KG1 (cell line): ENCODE results near the gene FAM120C.

Experiments
- DNase-seq: peaks from one replicate; lab custom pipeline; 2025; lab: John Stamatoyannopoulos, UW

Gene FAM120C

GRCh38 chrX:54134269-54134668 is 48.8 kb downstream of the FAM120C start:
- DNase-seq: no peak

DNA sequence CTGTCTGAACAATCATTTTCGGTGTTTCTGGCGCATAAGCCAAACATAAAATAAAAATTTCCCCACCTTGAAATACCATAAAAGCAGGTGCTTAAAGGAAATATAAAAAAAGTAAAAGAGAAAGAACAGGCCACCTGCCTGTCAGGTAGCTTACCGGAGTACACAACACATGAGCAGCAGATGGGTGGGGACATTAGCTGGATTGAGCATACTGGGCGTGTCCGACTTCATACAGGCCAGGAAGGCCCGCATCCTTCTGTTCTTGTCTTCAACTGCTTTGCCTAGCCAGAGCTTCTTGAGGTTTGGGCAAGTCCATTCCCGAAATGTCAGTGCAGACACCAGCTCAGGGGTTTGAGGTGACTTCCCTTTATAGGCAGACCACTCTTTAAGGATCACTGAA is 66.7 kb downstream of the FAM120C start:
- DNase-seq: no peak

DNA sequence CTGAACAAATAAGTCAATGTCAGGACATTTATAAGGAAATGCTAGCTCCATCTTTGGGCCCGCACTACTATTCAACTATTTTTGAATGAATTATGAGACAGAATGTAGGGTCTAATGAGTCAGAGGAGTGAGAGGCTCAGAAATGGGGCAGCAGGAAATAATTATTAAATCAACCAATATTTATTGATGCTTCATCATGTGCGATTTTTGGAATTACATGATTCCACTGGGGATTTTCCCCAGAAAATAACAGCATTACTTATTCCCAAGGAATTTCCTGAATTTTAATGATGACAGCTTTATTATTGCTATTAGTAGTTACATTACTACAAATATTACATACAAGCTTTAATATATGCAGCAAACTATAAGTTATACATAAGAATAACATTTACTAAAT is 89.5 kb downstream of the FAM120C start:
- DNase-seq: no peak

DNA sequence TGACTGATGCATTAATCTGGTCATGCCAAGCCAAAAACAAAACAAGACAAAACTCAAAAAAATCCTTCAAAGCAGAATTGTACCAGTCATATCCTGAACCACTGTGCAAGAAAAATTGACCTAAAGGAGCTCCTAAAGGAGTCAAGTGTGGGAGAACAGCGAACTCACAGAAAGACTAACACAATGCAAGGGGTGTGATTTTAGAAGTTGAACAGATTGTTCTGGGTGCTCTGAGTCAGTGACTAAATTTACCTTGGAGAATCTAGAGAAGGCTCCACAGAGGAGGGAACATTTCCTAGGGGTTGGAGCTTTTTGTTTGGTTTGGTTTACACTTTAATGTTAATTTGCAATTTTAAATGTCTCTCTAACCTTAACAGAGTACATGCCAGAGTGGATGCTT is 89.9 kb downstream of the FAM120C start:
- no peak for DNase-seq

DNA sequence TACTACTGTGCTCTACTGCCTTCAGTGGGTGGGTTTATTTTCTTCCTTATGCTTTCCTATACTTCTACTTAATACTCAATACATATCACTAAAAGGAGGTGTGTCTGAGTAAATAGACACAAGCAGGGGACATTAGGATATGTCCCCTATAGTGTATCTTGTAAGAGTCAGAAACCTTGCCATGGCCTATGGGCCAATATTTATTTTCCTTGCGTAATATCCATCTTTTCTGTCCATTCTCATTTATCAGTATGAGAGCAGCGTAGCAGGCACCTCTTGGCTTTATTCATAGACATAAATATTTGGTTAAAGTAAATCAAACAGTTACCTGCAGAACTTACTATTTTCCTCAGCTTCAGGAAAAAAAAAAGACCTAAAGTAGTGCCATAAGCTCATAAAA is 92.2 kb downstream of the FAM120C start:
- DNase-seq: no peak

- no peak for DNase-seq
Measured at GRCh38 chrX:54089191-54089590, 93.9 kb downstream of the FAM120C start.

DNA sequence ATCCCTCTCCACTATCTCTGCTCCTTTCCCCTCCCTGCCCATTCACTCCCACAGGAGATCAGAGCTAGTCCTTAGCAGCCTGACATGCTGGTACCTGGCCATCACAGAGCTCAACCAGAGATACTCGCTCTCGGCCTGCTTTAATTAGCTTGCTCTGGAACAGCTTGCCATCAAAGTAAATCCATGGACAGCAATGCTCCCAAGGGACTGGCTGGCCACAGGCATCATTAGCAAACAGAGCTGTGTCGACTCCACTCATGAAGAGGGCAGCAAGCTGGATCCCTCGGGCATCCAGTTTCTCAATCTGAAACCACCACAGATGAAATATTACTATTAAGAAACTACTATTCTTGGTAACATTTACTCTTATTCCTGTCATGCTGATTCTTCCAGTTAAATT is 95.4 kb downstream of the FAM120C start:
- DNase-seq: no peak

DNA sequence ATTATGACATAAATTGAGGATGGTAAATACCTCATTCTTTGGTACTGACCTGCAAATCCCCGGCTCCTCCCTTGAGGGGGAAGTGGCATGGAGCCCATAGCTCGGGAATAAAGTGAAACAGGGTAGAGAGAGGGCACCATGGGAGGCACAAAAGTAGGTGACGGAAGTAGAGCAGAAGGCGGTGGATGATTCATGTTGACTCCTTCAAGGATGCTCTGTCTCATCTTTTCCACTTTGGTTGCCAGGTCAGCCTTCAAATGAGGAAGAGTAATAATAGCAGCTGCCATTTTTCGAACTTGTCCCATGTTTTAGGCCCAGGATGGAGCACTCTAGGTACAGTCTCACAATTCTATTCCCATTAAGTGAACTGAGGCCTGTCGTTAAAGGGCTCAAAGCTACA is 97.4 kb downstream of the FAM120C start:
- DNase-seq: no peak

DNA sequence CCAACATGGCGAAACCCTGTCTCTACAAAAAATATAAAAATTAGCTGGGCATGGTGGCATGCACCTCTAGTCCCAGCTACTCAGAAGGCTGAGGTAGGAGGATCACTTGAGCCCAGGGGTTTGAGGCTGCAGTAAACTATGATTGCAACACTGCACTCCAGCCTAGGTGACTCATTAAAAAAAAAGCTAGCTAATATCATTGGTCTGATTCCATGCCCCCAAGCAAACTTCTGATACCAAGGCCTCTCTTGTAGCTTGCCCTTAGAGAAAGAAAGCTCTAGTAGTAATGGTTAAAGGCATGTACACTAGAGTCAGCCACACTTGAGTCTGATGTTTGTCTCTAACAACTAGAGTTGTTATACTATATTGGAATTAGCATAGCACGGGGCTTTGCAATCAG is 106.2 kb downstream of the FAM120C start:
- no peak for DNase-seq

DNA sequence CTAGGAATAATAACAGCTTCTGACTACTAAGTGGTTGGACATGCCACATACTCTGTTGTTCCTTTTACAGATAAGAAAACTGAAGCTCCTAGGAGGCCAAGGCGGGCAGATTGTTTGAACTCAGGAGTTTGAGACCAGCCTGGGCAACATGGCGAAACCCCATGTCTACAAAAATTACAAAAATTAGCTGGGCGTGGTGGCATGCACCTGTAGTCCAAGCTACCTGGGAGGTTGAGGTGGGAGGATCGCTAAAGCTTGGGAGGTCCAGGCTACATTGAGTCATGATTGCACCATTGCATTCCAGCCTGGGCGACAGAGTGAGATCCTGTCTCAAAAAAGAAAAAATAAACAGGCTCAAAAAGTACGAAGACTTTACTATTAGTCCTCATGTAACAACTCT is 108.2 kb downstream of the FAM120C start:
- no peak for DNase-seq

DNA sequence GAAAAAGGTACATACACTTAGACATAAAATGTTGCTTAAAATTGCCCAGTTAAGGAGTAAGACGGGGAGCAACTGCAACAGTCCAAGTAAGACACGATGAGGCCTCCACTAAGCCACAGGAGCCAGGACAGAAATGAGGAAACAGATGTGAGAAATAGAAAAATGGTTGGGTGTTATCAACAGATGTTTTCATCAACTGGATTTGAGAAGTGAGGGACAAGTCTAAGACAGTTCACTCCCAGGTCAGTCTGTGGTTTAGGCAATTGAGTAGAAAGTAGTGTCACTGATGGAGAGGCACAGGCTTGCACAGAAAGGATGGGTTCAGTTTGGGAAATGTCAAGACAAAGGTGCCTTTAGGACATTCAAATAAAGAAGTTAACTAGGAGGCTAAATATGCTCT is 115.3 kb downstream of the FAM120C start:
- DNase-seq: peak; percentile 1

DNA sequence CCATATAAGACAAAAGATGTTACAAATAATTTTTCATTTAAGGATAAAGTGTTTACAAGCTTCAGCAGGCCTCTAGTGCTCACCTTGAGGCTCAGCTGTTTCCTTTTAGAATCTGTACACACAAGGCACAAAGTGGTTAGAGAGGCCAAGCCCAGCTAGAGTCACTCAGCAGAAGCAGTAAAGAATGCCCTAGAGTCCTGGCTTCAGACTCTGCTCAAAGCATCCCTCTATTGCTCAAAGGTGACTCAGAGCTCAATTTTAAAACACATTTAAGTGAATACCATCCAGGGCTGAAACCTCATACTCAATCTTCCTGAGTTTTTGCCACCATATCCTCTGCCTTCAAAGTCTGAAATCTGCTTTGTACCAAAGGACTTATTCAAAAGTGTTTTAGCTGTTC is 116.2 kb downstream of the FAM120C start:
- no peak for DNase-seq

GRCh38 chrX:54064564-54064963 is 118.5 kb downstream of the FAM120C start:
- DNase-seq: no peak

GRCh38 chrX:54063361-54063760 is 119.7 kb downstream of the FAM120C start:
- DNase-seq: no peak

DNA sequence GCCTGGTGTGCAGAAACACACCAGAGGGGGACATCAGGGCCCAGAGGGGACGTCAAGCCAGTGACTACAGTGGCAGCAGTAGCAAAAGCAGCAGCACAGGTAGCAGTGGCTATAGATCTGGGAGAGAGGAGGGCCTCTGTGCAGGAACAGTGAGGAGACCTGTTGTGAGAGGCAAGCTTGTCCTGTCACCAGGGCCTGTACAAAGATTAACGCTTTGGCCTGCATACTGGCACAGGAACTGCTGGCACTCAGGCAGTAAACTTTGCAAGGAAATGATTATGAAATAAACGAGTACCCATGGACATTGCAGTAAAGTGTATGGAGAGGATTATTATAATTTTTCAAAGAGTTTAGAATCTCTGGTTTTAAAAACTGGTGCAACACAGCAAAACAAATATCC is 133.3 kb downstream of the FAM120C start:
- DNase-seq: peak; percentile 0

- DNase-seq: no peak
Measured at GRCh38 chrX:54048412-54048811, 134.6 kb downstream of the FAM120C start.

GRCh38 chrX:54045563-54046228 is 137.4 kb downstream of the FAM120C start:
- no peak for DNase-seq

DNA sequence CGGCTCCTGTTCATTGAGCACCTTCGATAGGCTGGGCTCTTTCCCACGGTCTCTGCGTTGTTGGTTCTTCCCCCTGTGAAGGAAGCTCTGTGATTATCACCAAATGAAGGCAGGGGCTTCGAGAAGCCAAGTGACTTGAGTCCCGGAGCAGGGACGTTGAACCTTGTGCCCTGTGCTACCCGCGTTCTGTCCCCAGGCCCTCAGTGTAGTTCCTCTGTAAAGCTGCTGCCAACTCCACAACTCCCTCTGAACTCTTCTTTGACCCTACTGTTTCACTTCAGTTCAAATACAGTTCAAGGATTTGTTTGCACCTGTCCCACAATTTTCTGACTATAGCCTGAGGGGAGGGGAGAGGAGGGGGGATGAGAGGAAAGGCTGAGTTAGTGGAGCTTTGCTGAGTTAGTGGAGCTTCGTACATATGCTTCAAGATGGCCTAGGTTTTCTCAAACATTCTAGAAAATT is 138.1 kb downstream of the FAM120C start:
- peak; percentile 44 for DNase-seq

GRCh38 chrX:54044126-54044876 is 138.8 kb downstream of the FAM120C start, which contains the start of gene PHF8:
Gene PHF8, minus strand, starts transcription at chrX:54044473. Its CDS starts 1,745 bp downstream, at chrX:54042728.
- DNase-seq: peak; percentile 79

DNA sequence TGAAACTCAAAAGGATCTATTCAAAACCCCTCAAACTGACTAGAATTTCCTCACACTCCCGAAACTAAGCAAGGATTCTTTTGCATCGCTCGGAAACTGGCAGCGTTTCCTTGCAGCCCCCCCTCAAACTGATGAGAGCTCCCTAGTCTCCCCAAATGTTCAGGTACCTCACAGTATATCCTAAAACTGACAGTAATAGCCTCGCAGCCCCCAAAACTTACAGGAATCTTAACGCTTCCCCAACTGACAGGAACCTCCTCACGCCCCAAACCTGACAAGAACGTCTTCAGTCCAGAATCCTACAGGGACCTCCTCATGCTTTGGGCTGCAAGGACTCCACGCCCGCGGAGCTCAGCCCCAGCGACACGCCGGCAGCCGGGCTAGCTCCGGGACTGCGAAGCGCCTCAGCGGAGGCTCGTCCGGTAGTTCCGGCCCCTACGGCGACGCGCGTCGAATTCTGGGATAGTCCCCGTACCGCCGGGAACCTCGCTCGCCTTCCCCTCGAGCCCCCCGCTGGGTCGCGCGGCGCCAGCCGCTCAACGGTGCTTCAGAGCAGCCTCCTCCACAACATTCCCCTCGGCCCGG is 139.4 kb downstream of the FAM120C start:
- peak; percentile 3 for DNase-seq

DNA sequence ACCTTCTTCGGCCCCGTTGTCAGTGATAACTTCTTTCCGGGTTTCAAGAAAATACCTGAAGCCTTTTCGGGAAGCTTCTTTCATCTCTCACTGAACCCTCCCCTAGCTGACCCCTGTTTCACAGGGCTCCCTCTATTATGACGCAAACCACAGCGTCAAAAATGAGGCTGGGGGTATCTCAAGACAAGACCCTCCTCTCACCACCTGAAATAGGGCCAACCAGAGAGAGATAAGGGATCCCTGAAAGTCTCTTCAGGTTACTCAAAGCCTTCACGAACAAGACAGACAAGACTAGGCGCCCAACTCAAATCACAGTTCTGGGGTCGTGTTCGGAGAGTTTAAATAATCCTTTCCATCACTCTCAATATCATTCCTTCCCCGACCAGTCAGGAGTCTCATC is 140.0 kb downstream of the FAM120C start:
- no peak for DNase-seq

DNA sequence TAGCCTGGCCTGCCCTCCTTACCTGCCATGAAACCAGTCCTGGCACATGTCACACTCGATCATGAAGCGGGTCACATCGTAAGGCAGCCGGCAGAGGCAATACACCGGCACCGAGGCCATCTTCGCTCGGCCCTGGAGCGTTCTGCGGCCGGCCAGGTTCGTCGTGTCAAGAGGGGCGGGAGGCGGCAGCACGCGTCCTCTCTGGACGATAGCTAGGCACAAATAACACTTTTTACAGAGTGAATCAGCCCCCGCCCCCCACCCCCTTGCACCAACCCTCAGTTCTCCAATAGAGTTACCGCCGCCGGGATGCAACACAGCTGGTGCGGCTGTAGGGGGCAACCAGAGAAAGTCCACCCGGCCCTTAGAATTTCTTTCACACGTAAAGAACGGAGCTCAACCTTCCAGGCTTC is 140.4 kb downstream of the FAM120C start:
- DNase-seq: peak; percentile 33

DNA sequence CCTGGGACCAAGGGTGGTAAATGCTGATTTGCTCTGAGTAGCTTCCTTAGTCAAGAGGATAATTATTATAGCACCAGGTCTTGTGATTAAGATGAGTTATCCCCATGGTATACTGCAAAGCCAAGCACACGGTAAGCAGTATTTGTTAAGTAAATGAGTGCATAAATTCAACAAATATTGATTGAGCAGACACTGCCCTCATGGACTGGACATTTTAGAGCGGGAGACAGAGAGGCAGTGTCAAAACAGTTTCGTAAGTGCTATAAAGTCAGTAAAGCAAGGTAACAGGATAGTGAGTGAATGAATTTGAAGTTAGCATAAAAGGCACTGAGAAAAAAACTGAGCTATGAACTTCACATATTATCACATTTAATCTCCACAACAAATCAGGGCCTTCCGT is 152.7 kb downstream of the FAM120C start:
- no peak for DNase-seq
